Endodermal cell (in vitro differentiated cells): ENCODE measurements around the gene CDKN3. TPM values are rescaled to one million over a fixed set of nuclear protein-coding genes. Genes with fewer than 3 reads are reported as not detected.

Source experiments
- DNase-seq: peaks from one replicate; pipeline ENCODE4 v3.0.0-alpha.2; 2017
- H3K27ac ChIP-seq: 2 replicates; pipeline ENCODE4 v1.5.1; 2013; ENCODE audit warnings: mild to moderate bottlenecking, low read depth, low read length, moderate library complexity
- H3K27me3 ChIP-seq: 2 replicates; pipeline ENCODE4 v1.6.1; 2013; ENCODE audit warnings: mild to moderate bottlenecking, low read length, moderate library complexity; ENCODE audit not compliant: insufficient read depth, control insufficient read depth, poor library complexity, severe bottlenecking
- H3K36me3 ChIP-seq: 2 replicates; pipeline ENCODE4 v1.7.0; 2013; ENCODE audit warnings: mild to moderate bottlenecking, low read length, moderate library complexity; ENCODE audit not compliant: control insufficient read depth, insufficient read depth
- H3K4me1 ChIP-seq: one replicate; pipeline ENCODE4 v1.7.0; 2013; ENCODE audit warnings: low read length; ENCODE audit not compliant: control insufficient read depth, insufficient read depth
- H3K4me3 ChIP-seq: 2 replicates; pipeline ENCODE4 v1.5.1; 2013; ENCODE audit warnings: mild to moderate bottlenecking, low read length, moderate library complexity
- H3K9ac ChIP-seq: 2 replicates; pipeline ENCODE4 v1.6.1; 2013; ENCODE audit warnings: mild to moderate bottlenecking, low read length, moderate library complexity; ENCODE audit not compliant: poor library complexity, severe bottlenecking; ENCODE audit errors: extremely low read depth
- H3K9me3 ChIP-seq: 2 replicates; pipeline ENCODE4 v1.6.1; 2013; ENCODE audit warnings: mild to moderate bottlenecking, low read length, moderate library complexity; ENCODE audit not compliant: control insufficient read depth
- H3K27ac Mint-ChIP-seq: 2 replicates; pipeline ENCODE4 v1.8.0; 2020; ENCODE audit warnings: mixed read lengths
- H3K27me3 Mint-ChIP-seq: 2 replicates; pipeline ENCODE4 v1.8.0; 2021; ENCODE audit warnings: mild to moderate bottlenecking, mixed read lengths; ENCODE audit not compliant: insufficient read depth
- H3K36me3 Mint-ChIP-seq: 2 replicates; pipeline ENCODE4 v1.8.0; 2020; ENCODE audit warnings: low read depth, mixed read lengths
- H3K4me1 Mint-ChIP-seq: 2 replicates; pipeline ENCODE4 v1.8.0; 2020; ENCODE audit warnings: mixed read lengths
- H3K4me3 Mint-ChIP-seq: 2 replicates; pipeline ENCODE4 v1.8.0; 2020; ENCODE audit warnings: mild to moderate bottlenecking, moderate library complexity, mixed read lengths
- H3K9me3 Mint-ChIP-seq: 2 replicates; pipeline ENCODE4 v1.8.0; 2020; ENCODE audit warnings: mild to moderate bottlenecking, mixed read lengths
- WGBS, 2 experiments: methylation state at CpG; one replicate each; pipeline versions ENCODE4 v1.1.5 to v1.1.7; 2013; ENCODE audit warnings: missing lambda C conversion rate in 2 of 2, mixed read lengths in 1 of 2; ENCODE audit not compliant: insufficient coverage in 1 of 2, insufficient read length in 1 of 2; 5-methylcytosine and 5-hydroxymethylcytosine counted together
- total RNA-seq, 2 donors: library from RNA; stranded (reverse); fragmentation: NEBNext Ultra II Directional in 1 of 2; extraction: Animal tissue kit (Norgen Biotek cat#: 25700) in 1 of 2; gene quantifications; 2 replicates in 1 of 2; 3 replicates in 1 of 2; pipeline ENCODE4 v1.2.1, GENCODE V29; 2021
- TF ChIP-seq, protein P1 (sequence below): fragments of 200-600 bp; sonication (generic); conservative IDR thresholded peaks from 2 replicates; pipeline ENCODE4 v1.5.0; 2021; ENCODE audit warnings: antibody characterized with exemption, mild to moderate bottlenecking

CDKN3 gene
- total RNA-seq, 2 donors from 2014 or later = 31.5 to 39.8 TPM

DNA sequence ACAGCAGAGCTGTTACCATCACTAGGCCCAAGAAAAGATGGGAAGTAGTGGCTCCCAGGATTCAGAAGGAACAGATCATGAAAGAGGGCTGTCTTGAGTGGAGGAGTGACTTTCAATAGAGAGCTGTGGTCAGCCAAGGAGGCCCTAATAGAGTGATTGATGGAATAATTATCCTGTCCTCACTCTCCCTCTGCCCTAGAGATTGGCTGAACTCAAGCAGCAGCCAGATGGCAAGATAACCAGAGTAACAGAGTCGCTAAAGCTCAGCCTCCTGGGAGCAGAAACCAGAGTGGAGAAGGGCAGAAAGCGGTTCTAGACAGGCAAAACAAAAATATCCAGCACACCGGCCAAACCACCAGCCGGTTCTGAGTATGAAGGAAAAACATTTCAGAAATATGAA lies 68.8 kb downstream of the CDKN3 start:
- Mint-ChIP-seq H3K4me3 (no peak overlapping the region), H3K4me1 (peaks cover 14% of the 10 kb centered on the region), H3K27ac (no peak overlapping the region), H3K27me3 (peaks cover 2% of the 10 kb centered on the region), H3K9me3 (peaks cover 16% of the 10 kb centered on the region), H3K36me3 (peaks cover 16% of the 10 kb centered on the region)
- Histone ChIP-seq H3K27ac (peak overlapping the region; percentile 42), H3K4me3 (no peak overlapping the region), H3K9me3 (peaks cover 19% of the 10 kb centered on the region), H3K27me3 (no peaks in the 10 kb centered on the region), H3K36me3 (no peaks in the 10 kb centered on the region), H3K9ac (no peak overlapping the region), H3K4me1 (no peaks in the 10 kb centered on the region)
- DNase-seq = no peak
- TF ChIP-seq, protein P1, sequence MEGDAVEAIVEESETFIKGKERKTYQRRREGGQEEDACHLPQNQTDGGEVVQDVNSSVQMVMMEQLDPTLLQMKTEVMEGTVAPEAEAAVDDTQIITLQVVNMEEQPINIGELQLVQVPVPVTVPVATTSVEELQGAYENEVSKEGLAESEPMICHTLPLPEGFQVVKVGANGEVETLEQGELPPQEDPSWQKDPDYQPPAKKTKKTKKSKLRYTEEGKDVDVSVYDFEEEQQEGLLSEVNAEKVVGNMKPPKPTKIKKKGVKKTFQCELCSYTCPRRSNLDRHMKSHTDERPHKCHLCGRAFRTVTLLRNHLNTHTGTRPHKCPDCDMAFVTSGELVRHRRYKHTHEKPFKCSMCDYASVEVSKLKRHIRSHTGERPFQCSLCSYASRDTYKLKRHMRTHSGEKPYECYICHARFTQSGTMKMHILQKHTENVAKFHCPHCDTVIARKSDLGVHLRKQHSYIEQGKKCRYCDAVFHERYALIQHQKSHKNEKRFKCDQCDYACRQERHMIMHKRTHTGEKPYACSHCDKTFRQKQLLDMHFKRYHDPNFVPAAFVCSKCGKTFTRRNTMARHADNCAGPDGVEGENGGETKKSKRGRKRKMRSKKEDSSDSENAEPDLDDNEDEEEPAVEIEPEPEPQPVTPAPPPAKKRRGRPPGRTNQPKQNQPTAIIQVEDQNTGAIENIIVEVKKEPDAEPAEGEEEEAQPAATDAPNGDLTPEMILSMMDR = no peak
- WGBS, 2 experiments = 93 to 96% methylated on average over 4 of the region's 4 CpGs

DNA sequence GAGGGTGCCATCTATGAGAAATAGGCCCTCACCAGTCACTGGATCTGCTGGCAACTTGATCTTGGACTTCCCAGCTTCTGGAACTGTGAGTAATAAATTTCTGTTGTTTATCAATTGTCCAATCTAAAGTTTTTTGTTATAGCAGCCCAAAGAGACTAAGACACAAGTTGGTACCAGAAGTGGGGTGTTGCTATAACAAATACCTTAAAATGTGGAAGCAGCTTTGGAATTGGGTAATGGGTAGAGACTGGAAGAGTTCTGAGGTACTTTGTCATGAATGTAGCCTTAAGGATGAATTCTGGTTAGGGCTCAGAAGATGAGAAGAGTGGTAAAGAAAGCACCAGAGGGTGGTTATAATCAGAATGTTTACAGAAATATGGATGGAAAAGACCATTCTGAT lies 70.5 kb downstream of the CDKN3 start:
- peaks cover 16% of the 10 kb centered on the region for H3K9me3 Mint-ChIP-seq
- H3K36me3 ChIP-seq = no peaks in the 10 kb centered on the region
- H3K4me3 ChIP-seq = no peak overlapping the region
- no peaks in the 10 kb centered on the region for H3K27me3 ChIP-seq
- H3K4me1 ChIP-seq = peaks cover 4% of the 10 kb centered on the region
- peaks cover 19% of the 10 kb centered on the region for H3K9me3 ChIP-seq
- TF ChIP-seq, protein P1 = no peak
- DNase-seq = no peak
- H3K9ac ChIP-seq = no peak overlapping the region
- H3K27ac ChIP-seq = no peak overlapping the region
- H3K4me1 Mint-ChIP-seq = peaks cover 29% of the 10 kb centered on the region
- peaks cover 19% of the 10 kb centered on the region for H3K36me3 Mint-ChIP-seq
- no peak overlapping the region for H3K4me3 Mint-ChIP-seq
- peaks cover 2% of the 10 kb centered on the region for H3K27me3 Mint-ChIP-seq
- H3K27ac Mint-ChIP-seq = no peak overlapping the region

Other genes starting within 250 kb of the CDKN3 start
- 10 to 100 TPM; 77.9 to 82.7 TPM for gene CNIH1, start 44.4 kb downstream of the CDKN3 start, total RNA-seq
- gene GMFB, start 92.0 kb downstream of the CDKN3 start, total RNA-seq = 10 to 100 TPM; 86.2 to 96.5 TPM
- 10 to 100 TPM; 17.8 to 19.3 TPM for gene CGRRF1, start 112.9 kb downstream of the CDKN3 start, total RNA-seq
- gene SAMD4A, start 170.1 kb downstream of the CDKN3 start, total RNA-seq = 1 to 10 TPM; 1.9 to 8.0 TPM